ENCODE data around the gene STXBP2.

The STXBP2 gene

GRCh38 chr19:7676376-7676775 lies 39.5 kb downstream of the STXBP2 start:
- TF ChIP-seq CTCF (IDR thresholded peaks at IDR 0.05; ENCODE audit: low read length, missing control alignments) = no peak
- H3K4me3 ChIP-seq (replicated peaks; ENCODE audit: low read depth, low read length) = no peak overlapping the region
- DNase-seq (ENCODE audit: low read depth) = no peak

GRCh38 chr19:7676854-7677253 lies 39.9 kb downstream of the STXBP2 start, which contains the start of gene MCEMP1:
Gene MCEMP1 (plus strand): TSS chr19:7677090. CDS start chr19:7677121, 31 bp downstream.
- TF ChIP-seq CTCF (IDR thresholded peaks at IDR 0.05; ENCODE audit: low read length, missing control alignments) = no peak
- DNase-seq (ENCODE audit: low read depth) = no peak
- H3K4me3 ChIP-seq (replicated peaks; ENCODE audit: low read depth, low read length) = no peak within 1 kb of the TSS

- TF ChIP-seq CTCF (IDR thresholded peaks at IDR 0.05; ENCODE audit: low read length, missing control alignments) = no peak
- H3K4me3 ChIP-seq (replicated peaks; ENCODE audit: low read depth, low read length) = no peak overlapping the region
- no peak for DNase-seq (ENCODE audit: low read depth)
These were observed 40.9 kb downstream of the STXBP2 start for GRCh38 chr19:7677669-7678311.

- H3K4me3 ChIP-seq (replicated peaks; ENCODE audit: low read depth, low read length) = no peak overlapping the region
- DNase-seq (ENCODE audit: low read depth) = no peak
- no peak for TF ChIP-seq CTCF (IDR thresholded peaks at IDR 0.05; ENCODE audit: low read length, missing control alignments)
These were observed 42.3 kb downstream of the STXBP2 start for GRCh38 chr19:7678971-7679751.

GRCh38 chr19:7679771-7680605 lies 43.1 kb downstream of the STXBP2 start:
- H3K4me3 ChIP-seq (replicated peaks; ENCODE audit: low read depth, low read length) = peak overlapping the region; percentile 2
- DNase-seq (ENCODE audit: low read depth) = no peak
- no peak for TF ChIP-seq CTCF (IDR thresholded peaks at IDR 0.05; ENCODE audit: low read length, missing control alignments)

GRCh38 chr19:7680606-7681339 lies 43.9 kb downstream of the STXBP2 start, which contains the start of gene TRAPPC5:
Gene TRAPPC5 (plus strand): TSS chr19:7680833. CDS start chr19:7682254, 1,421 bp downstream.
- peak; percentile 30 for TF ChIP-seq CTCF (IDR thresholded peaks at IDR 0.05; ENCODE audit: low read length, missing control alignments)
- peak within 1 kb of the TSS; percentile 94 for H3K4me3 ChIP-seq (replicated peaks; ENCODE audit: low read depth, low read length)
- peak; percentile 84 for DNase-seq (ENCODE audit: low read depth)

All from fibroblast of pulmonary artery (primary cell).